ENCODE data around the gene MSI2.

GRCh38 chr17:57206928-57207327 lies 49.4 kb upstream of the MSI2 start:
- no peak for TF ChIP-seq BHLHE40 (IDR thresholded peaks at IDR 0.05; ENCODE audit: borderline replicate concordance)
- no peak for TF ChIP-seq TARDBP (IDR thresholded peaks at IDR 0.05)
- TF ChIP-seq SP1 (IDR thresholded peaks at IDR 0.05): no peak
- TF ChIP-seq FOXK2 (IDR thresholded peaks at IDR 0.05): no peak

Measured in HEK293T (cell line).